Lower leg skin (tissue), 4 donors: ENCODE measurements around the gene PARD6G. TPM values are rescaled to one million over a fixed set of nuclear protein-coding genes. Genes with fewer than 3 reads are reported as not detected.
A peak's percentile ranks its signal among the peaks of the same experiment; 100 is the strongest.
"Not testable (repeated sequence)": the region's sequence is repeated elsewhere in the genome, so short reads cannot be mapped to it uniquely, and the experiment has no call there.

Source experiments
- DNase-seq, 2 donors: peaks; one replicate each; pipeline ENCODE4 v3.0.0-alpha.2; 2019; ENCODE audit warnings: low spot score in 2 of 2
- H3K4me3 ChIP-seq: fragments of 200-600 bp; sonication (generic); 2 replicates; pipeline ENCODE4 v1.5.1; 2017; ENCODE audit warnings: mild to moderate bottlenecking, low read depth; ENCODE audit not compliant: poor library complexity, severe bottlenecking
- CTCF ChIP-seq, 3 donors: fragments of 450-650 bp; IDR thresholded peaks; one replicate each; pipeline ENCODE4 v1.5.1; 2016; ENCODE audit warnings: antibody characterized with exemption in 3 of 3, mild to moderate bottlenecking in 3 of 3, moderate library complexity in 2 of 3
- POLR2A ChIP-seq, 2 donors: fragments of 450-650 bp; IDR thresholded peaks; one replicate each; pipeline ENCODE4 v1.6.1; 2016 to 2017; ENCODE audit warnings: antibody characterized with exemption in 2 of 2, mild to moderate bottlenecking in 1 of 2, moderate library complexity in 1 of 2
- WGBS, 2 donors: methylation state at CpG; one replicate each; pipeline ENCODE4 v1.1.5; 2018; 5-methylcytosine and 5-hydroxymethylcytosine counted together
- intact Hi-C: fragments of 100-400 bp; cut with DNase I; formaldehyde crosslinking; loops from one replicate; pipeline ENCODE4 v1.15.0; 2023; ENCODE audit warnings: low total_unique reads
- total RNA-seq, 4 donors: library from RNA; depleted of rRNA; stranded (reverse); fragments of >200 nt; gene quantifications; one replicate each; pipeline ENCODE4 v1.1.0, GENCODE V29; 2016

PARD6G gene
- total RNA-seq: 100 to 1,000 TPM in 2 of 4 donors, 10 to 100 TPM in 2; 89.6 to 122 (median 101) TPM

- 0 to 2% methylated on average over 1 to 13 of the region's 60 CpGs for WGBS, 2 donors
- peak within 1 kb of the TSS; percentile 76 for H3K4me3 ChIP-seq
- DNase-seq: peak; percentile 70 to 96
- intact Hi-C loops: no loop called here
- TF ChIP-seq POLR2A (IDR thresholded peaks at IDR 0.05): no peak
- TF ChIP-seq CTCF (IDR thresholded peaks at IDR 0.05): no peak
Observed at GRCh38 chr18:80247393-80247841, at the start of gene PARD6G. PARD6G (minus strand) TSS chr18:80247514; CDS start chr18:80247348, 166 bp downstream.

GRCh38 chr18:80262241-80263033, 15.1 kb upstream of the PARD6G start:
- intact Hi-C loops, H3K4me3 ChIP-seq: not testable (repeated sequence)
- DNase-seq: peak; percentile 22 to 87
- WGBS, 2 donors: 76 to 82% methylated on average over 91 of the region's 91 CpGs

DNA sequence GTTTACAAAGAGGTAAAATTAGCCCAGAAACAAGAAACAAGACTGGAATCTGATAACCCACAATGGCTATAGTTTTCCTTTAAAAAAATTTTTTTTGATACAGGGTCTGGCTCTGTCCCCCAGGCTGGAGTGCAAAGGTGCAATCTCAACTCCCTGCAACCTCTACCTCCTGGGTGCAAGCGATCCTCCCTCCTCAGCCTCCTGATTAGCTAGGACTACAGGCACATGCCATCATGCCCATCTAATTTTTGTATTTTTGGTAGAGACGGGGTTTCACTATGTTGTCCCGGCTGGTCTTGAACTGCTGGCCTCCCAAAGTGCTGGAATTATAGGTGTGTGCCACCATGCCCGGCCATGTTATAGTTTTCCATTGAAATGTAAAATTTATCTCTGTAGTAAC, 12.3 kb upstream of the PARD6G start:
- intact Hi-C loops: no loop called here
- 91 to 92% methylated on average over 4 of the region's 4 CpGs for WGBS, 2 donors
- H3K4me3 ChIP-seq: no peak overlapping the region
- TF ChIP-seq CTCF (IDR thresholded peaks at IDR 0.05): no peak
- no peak for TF ChIP-seq POLR2A (IDR thresholded peaks at IDR 0.05)
- DNase-seq: peak; percentile 10 to 52

DNA sequence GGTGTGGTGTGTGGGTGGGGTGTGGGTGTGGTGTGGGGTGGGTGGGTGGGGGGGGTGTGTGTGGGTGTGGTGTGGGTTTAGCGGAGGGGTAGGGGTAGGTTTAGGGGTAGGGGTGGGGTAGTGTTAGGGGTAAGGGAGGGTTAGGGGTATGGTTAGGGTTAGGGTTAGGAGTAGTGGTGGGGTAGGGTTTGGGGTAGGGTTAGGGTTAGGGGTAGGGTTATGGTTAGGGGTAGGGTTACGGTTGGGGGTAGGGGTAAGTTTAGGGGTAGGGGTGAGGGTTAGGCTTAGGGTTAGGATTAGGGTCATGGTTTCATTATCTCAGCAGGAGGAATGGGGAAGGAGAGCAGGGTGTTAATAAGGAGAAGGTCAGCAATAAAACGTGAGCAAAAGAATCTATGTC, 11.3 kb upstream of the PARD6G start:
- H3K4me3 ChIP-seq: no peak overlapping the region
- TF ChIP-seq CTCF (IDR thresholded peaks at IDR 0.05): no peak
- no peak for TF ChIP-seq POLR2A (IDR thresholded peaks at IDR 0.05)
- intact Hi-C loops: no loop called here
- peak in 1 of 2 donors; percentile 2 for DNase-seq
- WGBS, 2 donors: 82 to 84% methylated on average over 2 of the region's 3 CpGs

- H3K4me3 ChIP-seq: not testable (repeated sequence)
Observed at GRCh38 chr18:80257579-80258543, 10.5 kb upstream of the PARD6G start.

DNA sequence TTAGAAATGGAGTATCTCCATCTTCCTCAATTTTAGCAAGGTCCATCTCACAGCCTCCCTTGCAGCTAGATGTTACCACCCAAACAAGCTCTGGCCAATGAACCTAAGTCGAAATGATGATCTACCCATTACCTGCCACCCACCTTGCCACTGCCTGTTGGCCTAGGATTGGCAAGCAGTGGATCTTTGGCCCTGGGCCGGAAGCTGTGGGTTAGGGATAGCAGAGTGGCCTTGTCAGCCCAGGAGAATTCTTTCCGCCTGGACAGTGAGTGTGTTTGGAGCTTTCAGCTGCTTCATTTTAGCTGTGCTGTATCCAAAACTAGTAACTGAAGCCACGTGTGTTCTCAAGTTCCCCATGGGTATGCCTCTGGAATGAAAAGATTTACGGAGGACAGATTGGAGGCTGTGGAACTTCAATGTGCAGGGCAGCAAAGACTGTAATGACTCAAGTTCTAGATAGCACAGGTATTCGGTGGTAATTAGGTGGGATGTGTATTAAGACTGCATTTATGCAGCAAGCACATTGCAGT, 7.7 kb upstream of the PARD6G start:
- intact Hi-C loops: no loop called here
- WGBS, 2 donors: 67 to 70% methylated on average over 6 of the region's 6 CpGs
- DNase-seq: peak in 1 of 2 donors; percentile 6
- H3K4me3 ChIP-seq: no peak overlapping the region
- TF ChIP-seq POLR2A (IDR thresholded peaks at IDR 0.05) (no peak), CTCF (IDR thresholded peaks at IDR 0.05) (no peak)

More at GRCh38 chr18:80257579-80258543, 10.5 kb upstream of the PARD6G start:
- peak; percentile 71 to 92 for DNase-seq
- 39 to 45% methylated on average over 12 of the region's 12 CpGs for WGBS, 2 donors
- intact Hi-C loops: not testable (repeated sequence)
